Activated naive CD4-positive, alpha-beta T cell treated with anti-CD3 and anti-CD28 coated beads, Interleukin-2, amount 10 ng/mL, durations not matched to agents 5 hours and 36 hours (primary cell): ENCODE measurements around the gene ZIC3. TPM values are rescaled to one million over a fixed set of nuclear protein-coding genes. Genes with fewer than 3 reads are reported as not detected.

Experiments
- total RNA-seq, 2 experiments: library from RNA; stranded (reverse); gene quantifications; one replicate each; pipeline ENCODE4 v1.2.3, GENCODE V29; 2021

ZIC3 gene
- total RNA-seq, result not detected

GRCh38 chrX:137565921-137566745 is at the start of gene ZIC3:
TSS of gene ZIC3 (plus strand) at chrX:137566127. CDS start at chrX:137566692, 565 bp downstream.

